Endothelial cell of umbilical vein (primary cell): ENCODE measurements around the gene PSMG2. TPM values are rescaled to one million over a fixed set of nuclear protein-coding genes. Genes with fewer than 3 reads are reported as not detected.

Experiments
- Bru-seq: library from RNA; stranded (reverse); fragments of 400-500 nt; gene quantifications from one replicate; lab custom pipeline; 2021; lab: Mats Ljungman, UMichigan
- BruChase-seq, 2 experiments: library from RNA; stranded (reverse); fragments of 400-500 nt; gene quantifications; one replicate each; lab custom pipeline; 2021; lab: Mats Ljungman, UMichigan
- BruUV-seq: library from RNA; stranded (reverse); fragments of 400-500 nt; replicated peaks from 2 replicates; lab custom pipeline; 2021; lab: Mats Ljungman, UMichigan
- CTCF ChIA-PET: fragments of 300-600, 350-600 bp; sonication (Branson Sonifier 250); formaldehyde crosslinking; loops from one replicate; lab custom pipeline; 2021; ENCODE audit warnings: antibody characterized with exemption, inconsistent platforms; lab: Charles Lee
- POLR2A ChIA-PET: fragments of 300-600, 350-600 bp; sonication (Branson Sonifier 250); formaldehyde crosslinking; loops from one replicate; lab custom pipeline; 2021; ENCODE audit warnings: antibody characterized with exemption, inconsistent platforms; lab: Charles Lee
- DNase-seq: peaks from one replicate; pipeline ENCODE4 v3.0.0-alpha.2; 2011; ENCODE audit warnings: low read depth, low spot score
- FAIRE-seq: peaks from 2 replicates; lab custom pipeline; 2011; peaks lifted over from hg19 to GRCh38; lab: Jason Lieb, UNC
- H2AFZ ChIP-seq: 2 replicates; pipeline ENCODE4 v1.6.0; 2012; ENCODE audit warnings: low read depth, low read length, control low read depth, inconsistent platforms
- H3K27ac ChIP-seq: 2 replicates; pipeline ENCODE4 v1.5.1; 2011; ENCODE audit warnings: low read depth, mild to moderate bottlenecking, control low read depth, low read length, moderate library complexity; ENCODE audit not compliant: insufficient read depth
- H3K27me3 ChIP-seq, 2 experiments: 2 replicates each; pipeline versions ENCODE4 v1.6.0 to v1.6.1; 2011; ENCODE audit warnings: low read length in 2 of 2, mixed read lengths in 1 of 2; ENCODE audit not compliant: control insufficient read depth in 2 of 2, insufficient read depth in 2 of 2
- H3K36me3 ChIP-seq, 2 experiments: 2 replicates in 1 of 2; 3 replicates in 1 of 2; pipeline ENCODE4 v1.5.1; 2011; ENCODE audit warnings: low read length in 2 of 2, mild to moderate bottlenecking in 1 of 2, moderate library complexity in 1 of 2; ENCODE audit not compliant: control insufficient read depth in 2 of 2, insufficient read depth in 2 of 2; ENCODE audit errors: extremely low read depth in 1 of 2
- H3K4me1 ChIP-seq: 3 replicates; pipeline ENCODE4 v1.5.1; 2011; ENCODE audit warnings: mild to moderate bottlenecking, low read length; ENCODE audit not compliant: control insufficient read depth, insufficient read depth; ENCODE audit errors: extremely low read depth
- H3K4me2 ChIP-seq: 2 replicates; pipeline ENCODE4 v1.6.1; 2011; ENCODE audit warnings: low read length, control low read depth, mixed read lengths; ENCODE audit not compliant: insufficient read depth
- H3K4me3 ChIP-seq, 3 experiments: fragments of 200-600 bp in 1 of 3; sonication (generic), shearing (Covaris generic) in 1 of 3; replicated peaks in 1 of 3; 2 replicates each; pipeline ENCODE4 v1.5.1; 2011 to 2016; ENCODE audit warnings: control low read depth in 3 of 3, low read length in 3 of 3, mild to moderate bottlenecking in 2 of 3, inconsistent platforms in 1 of 3, low read depth in 1 of 3, moderate library complexity in 1 of 3; ENCODE audit not compliant: insufficient read depth in 1 of 3
- H3K79me2 ChIP-seq: 2 replicates; pipeline ENCODE4 v1.6.0; 2012; ENCODE audit warnings: low read length, inconsistent platforms; ENCODE audit not compliant: control insufficient read depth, insufficient read depth
- H3K9ac ChIP-seq: replicated peaks from 2 replicates; pipeline ENCODE3; 2011; ENCODE audit warnings: low read length, control low read depth; ENCODE audit not compliant: insufficient read depth; ENCODE audit errors: extremely low read depth
- H3K9me1 ChIP-seq: replicated peaks from 3 replicates; pipeline ENCODE4 v1.6.0; 2011; ENCODE audit warnings: mild to moderate bottlenecking, low read length; ENCODE audit not compliant: control insufficient read depth, insufficient read depth; ENCODE audit errors: extremely low read depth
- H3K9me3 ChIP-seq: replicated peaks from 2 replicates; pipeline ENCODE4 v1.5.1; 2012; ENCODE audit warnings: low read length, inconsistent platforms; ENCODE audit not compliant: control insufficient read depth, insufficient read depth
- H4K20me1 ChIP-seq: replicated peaks from 2 replicates; pipeline ENCODE3; 2011; ENCODE audit warnings: mild to moderate bottlenecking, low read length; ENCODE audit not compliant: control insufficient read depth, insufficient read depth; ENCODE audit errors: extremely low read depth
- FOS ChIP-seq: IDR thresholded peaks from 2 replicates; pipeline ENCODE4 v1.6.1; 2011; ENCODE audit warnings: mild to moderate bottlenecking, low read length, moderate library complexity, borderline replicate concordance; ENCODE audit not compliant: insufficient read depth
- GATA2 ChIP-seq: IDR thresholded peaks from 2 replicates; pipeline ENCODE4 v1.7.0; 2011; ENCODE audit warnings: low read depth, mild to moderate bottlenecking, moderate library complexity, mixed read lengths, low read length; ENCODE audit not compliant: insufficient read length, insufficient read depth
- JUN ChIP-seq: IDR thresholded peaks from 2 replicates; pipeline ENCODE4 v1.6.1; 2011; ENCODE audit warnings: borderline replicate concordance, low read depth; ENCODE audit not compliant: insufficient read length, insufficient read depth
- POLR2A ChIP-seq: IDR thresholded peaks from 2 replicates; pipeline ENCODE4 v1.6.1; 2012; ENCODE audit warnings: low read depth, mild to moderate bottlenecking, control low read depth, low read length
- POLR2AphosphoS5 ChIP-seq: IDR thresholded peaks from 2 replicates; pipeline ENCODE4 v1.6.1; 2012; ENCODE audit warnings: low read depth, mild to moderate bottlenecking, control low read depth, low read length, moderate library complexity; ENCODE audit not compliant: insufficient read depth
- dilution Hi-C: fragments of 300-500 bp; cut with MboI; formaldehyde crosslinking; loops from one replicate; pipeline ENCODE4 v1.15.0; 2019; ENCODE audit warnings: low sequenced_read_pairs; ENCODE audit not compliant: extremely low pct_ligation_motif_present
- intact Hi-C: fragments of 100-400 bp; cut with micrococcal nuclease; formaldehyde crosslinking; loops from one replicate; pipeline ENCODE4 v1.10.0; 2022
- long read RNA-seq: library from polyadenylated mRNA; stranded (forward); transcript quantifications from one replicate; pipeline ENCODE4 v2.0.0, GENCODE V29; 2021
- polyA minus RNA-seq, 3 experiments: library from RNA; depleted of rRNA, polyadenylated mRNA; stranded (reverse); fragments of >200 nt; gene quantifications; 1 replicate in 1 of 3; 2 replicates in 2 of 3; pipeline ENCODE4 v1.2.3, GENCODE V29; 2011
- polyA plus RNA-seq, 4 experiments: library from polyadenylated mRNA; depleted of rRNA in 3 of 4; stranded (reverse) in 3 of 4; unstranded in 1 of 4; fragments of >200 nt; gene quantifications; 2 replicates each; pipeline versions ENCODE4 v1.2.1 to v1.2.3, GENCODE V29; 2011 to 2012; ENCODE audit warnings: missing spikeins in 1 of 4
- total RNA-seq: library from RNA; stranded (reverse); gene quantifications from 2 replicates; pipeline ENCODE4 v1.2.3, GENCODE V29; 2021
- TF ChIP-seq, protein P1 (sequence below), 2 donors: IDR thresholded peaks; 1 replicate in 1 of 2; 2 replicates in 1 of 2; pipeline ENCODE4 v1.5.1; 2011; ENCODE audit warnings: low read length in 2 of 2, mild to moderate bottlenecking in 2 of 2, moderate library complexity in 2 of 2, control low read depth in 1 of 2, inconsistent platforms in 1 of 2, low read depth in 1 of 2; ENCODE audit not compliant: insufficient read depth in 1 of 2; ENCODE audit errors: extremely low read depth in 1 of 2

Gene PSMG2
- total RNA-seq (71.0 and 72.3 TPM in 2 replicates), polyA plus RNA-seq (36.1 and 42.0 TPM in 2 replicates), polyA minus RNA-seq (46.7 and 61.5 TPM in 2 replicates), Bru-seq, nascent RNA (percentile 70 among the genes with signal in this experiment), BruChase-seq, experiment 1, labeled RNA remaining after a 6-hour chase (percentile 76 among the genes with signal in this experiment), BruChase-seq, experiment 2, labeled RNA remaining after a 2-hour chase (percentile 70 among the genes with signal in this experiment)
- 50.5 TPM in 2 replicates for polyA plus RNA-seq (2011; cell fraction: cytosol; rRNA removed)
- polyA plus RNA-seq (2011; cell fraction: nucleus; rRNA removed), result 37.4 and 38.4 TPM in 2 replicates
- polyA plus RNA-seq (2012), result 52.5 and 71.1 TPM in 2 replicates
- 58.3 TPM for polyA minus RNA-seq (2011; cell fraction: cytosol; rRNA and poly(A)+ RNA removed)
- 19.3 and 20.9 TPM in 2 replicates for polyA minus RNA-seq (2011; cell fraction: nucleus; rRNA and poly(A)+ RNA removed)
- long read RNA-seq, transcript PSMG2-201 (7 exons, 1,686 nt), result major isoform, 110 of 132 reads
- long read RNA-seq, partial matches to known transcripts, result 1 of 132 reads
- long read RNA-seq, other reads (novel, unspliced or antisense), result 19 of 132 reads

DNA sequence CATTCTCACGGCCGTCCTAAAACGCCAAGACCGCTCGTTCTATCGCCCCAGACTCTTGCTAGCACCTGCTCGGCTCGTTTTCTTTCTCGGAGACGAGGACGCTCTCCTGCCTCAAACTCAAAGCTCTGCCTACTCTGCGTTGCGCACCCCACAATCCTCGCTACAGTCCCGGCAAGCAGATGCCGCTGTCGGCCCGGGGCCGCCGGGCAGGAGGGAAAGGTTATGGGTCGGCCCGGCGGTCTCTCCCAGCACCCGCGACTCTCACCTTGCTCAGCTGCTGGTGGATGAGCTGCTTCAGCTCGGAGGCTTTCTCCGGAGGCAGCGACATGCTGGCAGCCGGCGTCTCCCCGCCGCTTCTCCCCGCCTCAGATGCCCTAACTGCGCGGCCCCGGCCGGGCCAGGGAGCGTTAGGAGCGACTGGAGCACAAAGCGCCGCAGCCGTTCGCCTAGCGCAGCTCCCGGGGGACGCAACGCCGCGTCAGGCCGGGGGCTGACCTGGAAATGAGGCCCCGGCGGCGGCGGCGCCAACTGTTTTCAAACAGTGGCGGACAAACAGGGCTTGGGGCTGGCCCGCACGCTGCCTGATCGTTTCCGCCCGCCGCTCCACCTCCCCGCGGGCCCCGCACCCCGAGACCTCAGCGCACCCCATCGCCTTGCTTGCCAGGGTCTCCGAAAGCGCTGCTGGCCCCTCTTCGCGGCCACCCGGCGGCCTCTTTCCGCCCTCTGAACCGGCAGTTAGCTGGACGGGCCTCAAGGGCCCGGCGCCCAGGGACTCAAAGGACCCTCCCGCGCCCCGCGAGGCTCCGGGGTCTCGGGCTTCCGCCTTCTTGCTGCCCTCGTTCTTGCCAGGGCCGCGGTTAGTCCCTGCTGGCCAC lies at the start of gene PSMG2, which contains the start of gene CEP76:
PSMG2 (plus strand) TSS at position 822 of the 875 bp plus-strand sequence. CDS start 66 bp downstream, outside the sequence.
CEP76 (minus strand) TSS at position 503 of the 875 bp plus-strand sequence; CDS start at position 328, 175 bp downstream.
- Histone ChIP-seq H2AFZ (peak within 1 kb of the TSS; percentile 92), H3K4me2 (peak within 1 kb of the TSS; percentile 90), H3K4me3 (peak within 1 kb of the TSS; percentile 53 to 90 (median 89)), H3K79me2 (peaks cover 41% of the 10 kb centered on the region), H3K9ac (peak within 1 kb of the TSS; percentile 98), H3K27me3 (no peaks in the 10 kb centered on the region), H3K4me1 (peaks cover 19% of the 10 kb centered on the region), H3K36me3 (peaks cover 1 to 7% of the 10 kb centered on the region in 2 experiments), H3K9me1 (no peaks in the 10 kb centered on the region), H3K27ac (peak within 1 kb of the TSS; percentile 93), H4K20me1 (no peaks in the 10 kb centered on the region), H3K9me3 (no peaks in the 10 kb centered on the region)
- ChIA-PET CTCF (interaction anchor here (0.7 to 2.1 kb wide), 9 partner anchors 8 to 374 kb away, joined by 3 to 6 read pairs (median 4); no protein-coding TSS in a partner anchor), POLR2A (interaction anchor here (0.6 to 1.0 kb wide), 4 partner anchors 12 to 886 kb away, joined by 3 to 5 read pairs (median 3); partner anchors contain the start of gene PRELID3A)
- dilution Hi-C loops (no loop called here), intact Hi-C loops (loop anchor here (1.0 kb wide), 3 partner anchors 42 to 325 kb away; partner anchors contain the start of gene AFG3L2)
- FAIRE-seq, result peak; percentile 63
- TF ChIP-seq, protein P1, sequence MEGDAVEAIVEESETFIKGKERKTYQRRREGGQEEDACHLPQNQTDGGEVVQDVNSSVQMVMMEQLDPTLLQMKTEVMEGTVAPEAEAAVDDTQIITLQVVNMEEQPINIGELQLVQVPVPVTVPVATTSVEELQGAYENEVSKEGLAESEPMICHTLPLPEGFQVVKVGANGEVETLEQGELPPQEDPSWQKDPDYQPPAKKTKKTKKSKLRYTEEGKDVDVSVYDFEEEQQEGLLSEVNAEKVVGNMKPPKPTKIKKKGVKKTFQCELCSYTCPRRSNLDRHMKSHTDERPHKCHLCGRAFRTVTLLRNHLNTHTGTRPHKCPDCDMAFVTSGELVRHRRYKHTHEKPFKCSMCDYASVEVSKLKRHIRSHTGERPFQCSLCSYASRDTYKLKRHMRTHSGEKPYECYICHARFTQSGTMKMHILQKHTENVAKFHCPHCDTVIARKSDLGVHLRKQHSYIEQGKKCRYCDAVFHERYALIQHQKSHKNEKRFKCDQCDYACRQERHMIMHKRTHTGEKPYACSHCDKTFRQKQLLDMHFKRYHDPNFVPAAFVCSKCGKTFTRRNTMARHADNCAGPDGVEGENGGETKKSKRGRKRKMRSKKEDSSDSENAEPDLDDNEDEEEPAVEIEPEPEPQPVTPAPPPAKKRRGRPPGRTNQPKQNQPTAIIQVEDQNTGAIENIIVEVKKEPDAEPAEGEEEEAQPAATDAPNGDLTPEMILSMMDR (IDR thresholded peaks at IDR 0.05; ENCODE audit: extremely low read depth in 1 of 2, insufficient read depth in 1 of 2, low read depth in 1 of 2, low read length in 2 of 2), result no peak
- TF ChIP-seq POLR2A (peak; percentile 77), POLR2AphosphoS5 (peak; percentile 70), JUN (no peak), FOS (no peak), GATA2 (no peak)
- DNase-seq, result peak; percentile 94
- TSS peak; percentile 37 for BruUV-seq
